ENCODE measurements around the gene SLC44A2. TPM values are rescaled to one million over a fixed set of nuclear protein-coding genes. Genes with fewer than 3 reads are reported as not detected.

Gene SLC44A2
- total and polyA plus RNA-seq, 2 of the 13 experiments (the other 11 are each of a cell fraction or from before 2014, with no cell fraction given): 2.4 to 5.6 TPM

- TF ChIP-seq ZXDC (CRISPR knock-in tag; IDR thresholded peaks at IDR 0.05) (peak; percentile 45; the same call in 1 of the 2 replicates), PITX1 (CRISPR knock-in tag; IDR thresholded peaks at IDR 0.05) (no peak), ARID4A (CRISPR knock-in tag; IDR thresholded peaks at IDR 0.05; ENCODE audit: borderline replicate concordance) (peak; percentile 34; the same call in 1 of the 2 replicates), PRPF4 (IDR thresholded peaks at IDR 0.05; ENCODE audit: low read depth, low read length, poor library complexity, severe bottlenecking) (no peak), ZHX1 (CRISPR knock-in tag; IDR thresholded peaks at IDR 0.05; ENCODE audit: low read depth) (no peak), HINFP (CRISPR knock-in tag; IDR thresholded peaks at IDR 0.05; ENCODE audit: low read depth) (no peak), ZNF335 (CRISPR knock-in tag; IDR thresholded peaks at IDR 0.05) (no peak), TRAFD1 (CRISPR knock-in tag; IDR thresholded peaks at IDR 0.05; ENCODE audit: borderline replicate concordance) (no peak), CBFB (CRISPR knock-in tag; IDR thresholded peaks at IDR 0.05) (no peak), YEATS2 (CRISPR knock-in tag; IDR thresholded peaks at IDR 0.05; ENCODE audit: borderline replicate concordance) (no peak), ZSCAN5A (CRISPR knock-in tag; IDR thresholded peaks at IDR 0.05; ENCODE audit: borderline replicate concordance) (no peak), ZNF143 (CRISPR knock-in tag; IDR thresholded peaks at IDR 0.05) (no peak), ZNF264 (CRISPR knock-in tag; IDR thresholded peaks at IDR 0.05) (no peak)
Observed at GRCh38 chr19:10580979-10581631, 44.2 kb upstream of the SLC44A2 start (continued).

All from HepG2 (cell line).